ENCODE data around the gene COL24A1. TPM values are rescaled to one million over a fixed set of nuclear protein-coding genes. Genes with fewer than 3 reads are reported as not detected.

Gene COL24A1
- total RNA-seq, 1 experiment from 2014 or later = 0.08 TPM

GRCh38 chr1:86146566-86146965, 10.0 kb downstream of the COL24A1 start:
- H3K4me1 ChIP-seq (ENCODE audit: control insufficient read depth, insufficient read depth, low read length) = no peaks in the 10 kb centered on the region
- no peaks in the 10 kb centered on the region for H3K36me3 ChIP-seq (ENCODE audit: control insufficient read depth, insufficient read depth, low read length)
- no TSS peak for BruUV-seq (replicated peaks)
- TF ChIP-seq, protein P1, sequence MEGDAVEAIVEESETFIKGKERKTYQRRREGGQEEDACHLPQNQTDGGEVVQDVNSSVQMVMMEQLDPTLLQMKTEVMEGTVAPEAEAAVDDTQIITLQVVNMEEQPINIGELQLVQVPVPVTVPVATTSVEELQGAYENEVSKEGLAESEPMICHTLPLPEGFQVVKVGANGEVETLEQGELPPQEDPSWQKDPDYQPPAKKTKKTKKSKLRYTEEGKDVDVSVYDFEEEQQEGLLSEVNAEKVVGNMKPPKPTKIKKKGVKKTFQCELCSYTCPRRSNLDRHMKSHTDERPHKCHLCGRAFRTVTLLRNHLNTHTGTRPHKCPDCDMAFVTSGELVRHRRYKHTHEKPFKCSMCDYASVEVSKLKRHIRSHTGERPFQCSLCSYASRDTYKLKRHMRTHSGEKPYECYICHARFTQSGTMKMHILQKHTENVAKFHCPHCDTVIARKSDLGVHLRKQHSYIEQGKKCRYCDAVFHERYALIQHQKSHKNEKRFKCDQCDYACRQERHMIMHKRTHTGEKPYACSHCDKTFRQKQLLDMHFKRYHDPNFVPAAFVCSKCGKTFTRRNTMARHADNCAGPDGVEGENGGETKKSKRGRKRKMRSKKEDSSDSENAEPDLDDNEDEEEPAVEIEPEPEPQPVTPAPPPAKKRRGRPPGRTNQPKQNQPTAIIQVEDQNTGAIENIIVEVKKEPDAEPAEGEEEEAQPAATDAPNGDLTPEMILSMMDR (IDR thresholded peaks at IDR 0.05) = peak; percentile 34; the same call in 1 of the 2 replicates
- no peak for TF ChIP-seq TCF7L2 (IDR thresholded peaks at IDR 0.05; ENCODE audit: low read depth, low read length)
- no peak overlapping the region for H3K4me3 ChIP-seq (ENCODE audit: low read depth in 2 of 2, low read length in 2 of 2)
- no peaks in the 10 kb centered on the region for H3K9me3 ChIP-seq (ENCODE audit: control insufficient read depth, insufficient read depth, low read depth, low read length)
- intact Hi-C loops (cut with micrococcal nuclease; ENCODE audit: unreplicated experiment) = no loop called here
- ChIA-PET CTCF (no interaction called here), POLR2A (no interaction called here)
- H3K27ac ChIP-seq (ENCODE audit: low read length) = no peak overlapping the region
- H3K27me3 ChIP-seq (ENCODE audit: control insufficient read depth, insufficient read depth, low read length) = peaks cover 22% of the 10 kb centered on the region
- ATAC-seq (no peak), DNase-seq (ENCODE audit: low read depth, low spot score) (no peak)
- in situ Hi-C loops (cut with HindIII; ENCODE audit: low pct_unique_long_range_greater_than_20kb, low sequenced_read_pairs) = no loop called here

- H3K27ac ChIP-seq (ENCODE audit: low read length) = no peak overlapping the region
- DNase-seq (ENCODE audit: low read depth, low spot score) = no peak
- peaks cover 35% of the 10 kb centered on the region for H3K27me3 ChIP-seq (ENCODE audit: control insufficient read depth, insufficient read depth, low read length)
- ATAC-seq = no peak
- no peaks in the 10 kb centered on the region for H3K9me3 ChIP-seq (ENCODE audit: control insufficient read depth, insufficient read depth, low read depth, low read length)
- POLR2A ChIA-PET = no interaction called here
- intact Hi-C loops (cut with micrococcal nuclease; ENCODE audit: unreplicated experiment) = no loop called here
- H3K4me1 ChIP-seq (ENCODE audit: control insufficient read depth, insufficient read depth, low read length) = no peaks in the 10 kb centered on the region
- CTCF ChIA-PET = no interaction called here
- H3K4me3 ChIP-seq (ENCODE audit: low read depth in 2 of 2, low read length in 2 of 2) = no peak overlapping the region
- TF ChIP-seq, protein P1 (IDR thresholded peaks at IDR 0.05) = no peak
- TF ChIP-seq TCF7L2 (IDR thresholded peaks at IDR 0.05; ENCODE audit: low read depth, low read length) (no peak), SIN3A (IDR thresholded peaks at IDR 0.05; ENCODE audit: borderline replicate concordance, insufficient read depth, low read depth, low read length) (no peak), POLR2AphosphoS5 (IDR thresholded peaks at IDR 0.05; ENCODE audit: low read depth, low read length) (no peak)
- TF ChIP-seq, protein P2, sequence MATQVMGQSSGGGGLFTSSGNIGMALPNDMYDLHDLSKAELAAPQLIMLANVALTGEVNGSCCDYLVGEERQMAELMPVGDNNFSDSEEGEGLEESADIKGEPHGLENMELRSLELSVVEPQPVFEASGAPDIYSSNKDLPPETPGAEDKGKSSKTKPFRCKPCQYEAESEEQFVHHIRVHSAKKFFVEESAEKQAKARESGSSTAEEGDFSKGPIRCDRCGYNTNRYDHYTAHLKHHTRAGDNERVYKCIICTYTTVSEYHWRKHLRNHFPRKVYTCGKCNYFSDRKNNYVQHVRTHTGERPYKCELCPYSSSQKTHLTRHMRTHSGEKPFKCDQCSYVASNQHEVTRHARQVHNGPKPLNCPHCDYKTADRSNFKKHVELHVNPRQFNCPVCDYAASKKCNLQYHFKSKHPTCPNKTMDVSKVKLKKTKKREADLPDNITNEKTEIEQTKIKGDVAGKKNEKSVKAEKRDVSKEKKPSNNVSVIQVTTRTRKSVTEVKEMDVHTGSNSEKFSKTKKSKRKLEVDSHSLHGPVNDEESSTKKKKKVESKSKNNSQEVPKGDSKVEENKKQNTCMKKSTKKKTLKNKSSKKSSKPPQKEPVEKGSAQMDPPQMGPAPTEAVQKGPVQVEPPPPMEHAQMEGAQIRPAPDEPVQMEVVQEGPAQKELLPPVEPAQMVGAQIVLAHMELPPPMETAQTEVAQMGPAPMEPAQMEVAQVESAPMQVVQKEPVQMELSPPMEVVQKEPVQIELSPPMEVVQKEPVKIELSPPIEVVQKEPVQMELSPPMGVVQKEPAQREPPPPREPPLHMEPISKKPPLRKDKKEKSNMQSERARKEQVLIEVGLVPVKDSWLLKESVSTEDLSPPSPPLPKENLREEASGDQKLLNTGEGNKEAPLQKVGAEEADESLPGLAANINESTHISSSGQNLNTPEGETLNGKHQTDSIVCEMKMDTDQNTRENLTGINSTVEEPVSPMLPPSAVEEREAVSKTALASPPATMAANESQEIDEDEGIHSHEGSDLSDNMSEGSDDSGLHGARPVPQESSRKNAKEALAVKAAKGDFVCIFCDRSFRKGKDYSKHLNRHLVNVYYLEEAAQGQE (IDR thresholded peaks at IDR 0.05; ENCODE audit: insufficient read depth in 1 of 2, low read depth in 2 of 2, low read length in 1 of 2) = no peak
- in situ Hi-C loops (cut with HindIII; ENCODE audit: low pct_unique_long_range_greater_than_20kb, low sequenced_read_pairs) = no loop called here
- no TSS peak for BruUV-seq (replicated peaks)
- H3K36me3 ChIP-seq (ENCODE audit: control insufficient read depth, insufficient read depth, low read length) = no peaks in the 10 kb centered on the region
Observed at GRCh38 chr1:86140281-86140880, 16.2 kb downstream of the COL24A1 start.

All from Panc1 (cell line).